SK-N-SH (cell line): ENCODE measurements around the gene PTPN13. TPM values are rescaled to one million over a fixed set of nuclear protein-coding genes. Genes with fewer than 3 reads are reported as not detected.
"Not testable (repeated sequence)": the region's sequence is repeated elsewhere in the genome, so short reads cannot be mapped to it uniquely, and the experiment has no call there.

Experiments
- CTCF ChIA-PET: fragments of 300-600, 350-600 bp; formaldehyde crosslinking; extraction: SDS; loops from one replicate; lab custom pipeline; 2021; lab: Yijun Ruan, JAX
- POLR2A ChIA-PET: fragments of 350-600 bp; sonication (Branson Sonifier 250); formaldehyde crosslinking; extraction: SDS; loops from one replicate; lab custom pipeline; 2020; ENCODE audit warnings: antibody characterized with exemption, inconsistent platforms; lab: Yijun Ruan, JAX
- DNase-seq: peaks from one replicate; pipeline ENCODE4 v3.0.0; 2012
- H2AFZ ChIP-seq: fragments of 200-600 bp; sonication (generic); 2 replicates; pipeline ENCODE4 v1.8.1; 2016; ENCODE audit warnings: antibody characterized with exemption, mild to moderate bottlenecking, low read depth
- H3F3A ChIP-seq: fragments of 200-600 bp; sonication (generic); replicated peaks from 2 replicates; pipeline ENCODE3; 2016; ENCODE audit warnings: antibody characterized with exemption, mild to moderate bottlenecking; ENCODE audit not compliant: insufficient read depth
- H3K27ac ChIP-seq, 2 experiments: fragments of 200-500 bp in 1 of 2; fragments of 200-600 bp in 1 of 2; sonication (Bioruptor generic) in 1 of 2; sonication (generic), shearing (Covaris generic) in 1 of 2; 2 replicates each; pipeline versions ENCODE4 v1.5.1 to v1.6.1; 2014 to 2016; ENCODE audit warnings: low read depth in 2 of 2, inconsistent platforms in 1 of 2, low read length in 1 of 2, mild to moderate bottlenecking in 1 of 2, mixed read lengths in 1 of 2
- H3K27me3 ChIP-seq: fragments of 200-600 bp; sonication (generic), shearing (Covaris generic); 2 replicates; pipeline ENCODE4 v1.6.1; 2016; ENCODE audit warnings: mixed run types; ENCODE audit not compliant: insufficient read depth
- H3K36me3 ChIP-seq, 2 experiments: fragments of 200-500 bp in 1 of 2; fragments of 200-600 bp in 1 of 2; sonication (Bioruptor generic) in 1 of 2; sonication (generic) in 1 of 2; replicated peaks in 1 of 2; 2 replicates each; pipeline versions ENCODE3 to v1.5.1; 2014 to 2016; ENCODE audit warnings: low read length in 1 of 2, mild to moderate bottlenecking in 1 of 2; ENCODE audit not compliant: insufficient read depth in 2 of 2, control insufficient read depth in 1 of 2
- H3K4me1 ChIP-seq, 2 experiments: fragments of 200-500 bp in 1 of 2; fragments of 200-600 bp in 1 of 2; sonication (Bioruptor generic) in 1 of 2; sonication (generic), shearing (Covaris generic) in 1 of 2; 2 replicates each; pipeline versions ENCODE4 v1.5.1 to v1.6.1; 2014 to 2016; ENCODE audit warnings: low read depth in 1 of 2, low read length in 1 of 2, mixed run types in 1 of 2; ENCODE audit not compliant: insufficient read depth in 2 of 2, control insufficient read depth in 1 of 2
- H3K4me2 ChIP-seq: fragments of 200-600 bp; sonication (generic), shearing (Covaris generic); 2 replicates; pipeline ENCODE4 v1.6.1; 2017; ENCODE audit warnings: mixed run types
- H3K4me3 ChIP-seq, 2 experiments: fragments of 200-500 bp in 1 of 2; fragments of 200-600 bp in 1 of 2; sonication (Bioruptor generic) in 1 of 2; sonication (generic), shearing (Covaris generic) in 1 of 2; 2 replicates each; pipeline versions ENCODE4 v1.5.1 to v1.8.1; 2014 to 2016; ENCODE audit warnings: low read depth in 2 of 2, inconsistent platforms in 1 of 2, low read length in 1 of 2, mild to moderate bottlenecking in 1 of 2, mixed read lengths in 1 of 2, moderate library complexity in 1 of 2
- H3K79me2 ChIP-seq: fragments of 200-600 bp; sonication (generic); 2 replicates; pipeline ENCODE4 v1.8.1; 2017; ENCODE audit warnings: mild to moderate bottlenecking; ENCODE audit not compliant: insufficient read depth
- H3K9ac ChIP-seq: fragments of 200-600 bp; sonication (generic); 2 replicates; pipeline ENCODE4 v1.6.1; 2017; ENCODE audit warnings: mixed run types
- H3K9me2 ChIP-seq: fragments of 200-600 bp; sonication (generic); 2 replicates; pipeline ENCODE4 v1.6.1; 2017; ENCODE audit warnings: mixed run types
- H3K9me3 ChIP-seq: fragments of 200-600 bp; sonication (generic); 2 replicates; pipeline ENCODE4 v1.6.1; 2017; ENCODE audit warnings: mixed run types, mild to moderate bottlenecking, moderate library complexity
- H4K20me1 ChIP-seq: fragments of 200-600 bp; sonication (generic); 2 replicates; pipeline ENCODE4 v1.6.1; 2017; ENCODE audit warnings: mild to moderate bottlenecking, mixed run types; ENCODE audit not compliant: insufficient read depth
- CHD2 ChIP-seq: fragments of 150-350 bp; IDR thresholded peaks from 2 replicates; pipeline ENCODE4 v1.6.1; 2018; ENCODE audit warnings: low read length; ENCODE audit not compliant: partially characterized antibody
- CTCF ChIP-seq: fragments of 200-600 bp; sonication (generic); IDR thresholded peaks from 2 replicates; pipeline ENCODE4 v1.6.1; 2017; ENCODE audit warnings: antibody characterized with exemption, mild to moderate bottlenecking, moderate library complexity
- EP300 ChIP-seq, 2 experiments: IDR thresholded peaks; 2 replicates each; pipeline versions ENCODE4 v1.4.0 to v1.6.1; 2012; ENCODE audit warnings: borderline replicate concordance in 1 of 2, low read depth in 1 of 2, low read length in 1 of 2
- EZH2phosphoT487 ChIP-seq: fragments of 200-600 bp; sonication (generic); IDR thresholded peaks from 2 replicates; pipeline ENCODE4 v1.6.1; 2017; ENCODE audit warnings: low read depth, mixed run types, mild to moderate bottlenecking, antibody characterized with exemption, moderate library complexity, borderline replicate concordance
- GABPA ChIP-seq: IDR thresholded peaks from 2 replicates; pipeline ENCODE4 v1.4.0; 2012; ENCODE audit warnings: low read depth, mild to moderate bottlenecking
- IRF3 ChIP-seq: fragments of 150-350 bp; IDR thresholded peaks from 2 replicates; pipeline ENCODE4 v1.6.1; 2016; ENCODE audit warnings: mild to moderate bottlenecking, low read depth, low read length
- MXI1 ChIP-seq: IDR thresholded peaks from 2 replicates; pipeline ENCODE4 v1.6.1; 2012; ENCODE audit warnings: mild to moderate bottlenecking, low read depth, low read length, improper control_type of control experiment
- NFIC ChIP-seq: IDR thresholded peaks from 2 replicates; pipeline ENCODE4 v1.4.0; 2012; ENCODE audit warnings: borderline replicate concordance
- NRF1 ChIP-seq: IDR thresholded peaks from 2 replicates; pipeline ENCODE4 v1.6.1; 2012; ENCODE audit warnings: low read depth, mild to moderate bottlenecking, low read length
- POLR2AphosphoS5 ChIP-seq: IDR thresholded peaks from 2 replicates; pipeline ENCODE4 v1.6.1; 2012; ENCODE audit warnings: low read depth, low read length
- RAD21 ChIP-seq: IDR thresholded peaks from 2 replicates; pipeline ENCODE4 v1.6.1; 2012; ENCODE audit warnings: mild to moderate bottlenecking, low read length
- RCOR1 ChIP-seq: fragments of 150-350 bp; IDR thresholded peaks from 2 replicates; pipeline ENCODE4 v1.6.1; 2017; ENCODE audit warnings: antibody characterized with exemption, low read length
- RXRA ChIP-seq: IDR thresholded peaks from 2 replicates; pipeline ENCODE4 v1.4.0; 2012; ENCODE audit warnings: low read depth, mild to moderate bottlenecking, borderline replicate concordance
- SIN3A ChIP-seq: IDR thresholded peaks from 2 replicates; pipeline ENCODE4 v1.6.1; 2012; ENCODE audit warnings: low read depth, mild to moderate bottlenecking, low read length, moderate library complexity, borderline replicate concordance
- SMC3 ChIP-seq: IDR thresholded peaks from 2 replicates; pipeline ENCODE4 v1.6.1; 2012; ENCODE audit warnings: low read depth, low read length, improper control_type of control experiment
- TEAD4 ChIP-seq: IDR thresholded peaks from 2 replicates; pipeline ENCODE4 v1.4.0; 2012; ENCODE audit warnings: mild to moderate bottlenecking, borderline replicate concordance; ENCODE audit not compliant: insufficient read depth
- WGBS: methylation state at CpG from one replicate; pipeline ENCODE4 v1.1.6; 2017; ENCODE audit warnings: low lambda C conversion rate; 5-methylcytosine and 5-hydroxymethylcytosine counted together
- polyA plus RNA-seq, 3 experiments: library from polyadenylated mRNA; depleted of rRNA; stranded (reverse); fragments of >200 nt; gene quantifications; 2 replicates each; pipeline ENCODE4 v1.2.3, GENCODE V29; 2012
- TF ChIP-seq, protein P1 (sequence below): IDR thresholded peaks from 2 replicates; pipeline ENCODE4 v1.4.0; 2012; ENCODE audit warnings: low read depth, borderline replicate concordance

The PTPN13 gene
- polyA plus RNA-seq, 1 of the 3 experiments (the other 2 are of a cell fraction), result 5.5 TPM

- no peak overlapping the region; a peak in 1 of 4 replicates for H3K4me3 ChIP-seq
- peak; percentile 49 for TF ChIP-seq CTCF
- no peak for TF ChIP-seq IRF3
- no peak overlapping the region for H3K27ac ChIP-seq
- 90% methylated on average over 4 of the region's 4 CpGs for WGBS
- H3K4me1 ChIP-seq, result no peaks in the 10 kb centered on the region
- H4K20me1 ChIP-seq, result no peaks in the 10 kb centered on the region
- H3K27me3 ChIP-seq, result no peaks in the 10 kb centered on the region
- H3F3A ChIP-seq, result no peaks in the 10 kb centered on the region
- no peaks in the 10 kb centered on the region for H3K9me2 ChIP-seq
- H3K4me2 ChIP-seq, result no peak overlapping the region
- H3K9ac ChIP-seq, result no peak overlapping the region
- peaks cover 0 to 7% of the 10 kb centered on the region in 2 experiments for H3K36me3 ChIP-seq
- peaks cover 30% of the 10 kb centered on the region for H3K9me3 ChIP-seq
- no peak overlapping the region for H2AFZ ChIP-seq
- DNase-seq, result peak; percentile 1
- no peaks in the 10 kb centered on the region; the same call in 1 of the 2 replicates for H3K79me2 ChIP-seq
- ChIA-PET POLR2A (no interaction called here), CTCF (interaction anchor here (1.6 kb wide), 1 partner anchor 38 kb away, joined by 3 read pairs; no protein-coding TSS in a partner anchor)
These were observed 59.2 kb downstream of the PTPN13 start for GRCh38 chr4:86653237-86653865.

DNA sequence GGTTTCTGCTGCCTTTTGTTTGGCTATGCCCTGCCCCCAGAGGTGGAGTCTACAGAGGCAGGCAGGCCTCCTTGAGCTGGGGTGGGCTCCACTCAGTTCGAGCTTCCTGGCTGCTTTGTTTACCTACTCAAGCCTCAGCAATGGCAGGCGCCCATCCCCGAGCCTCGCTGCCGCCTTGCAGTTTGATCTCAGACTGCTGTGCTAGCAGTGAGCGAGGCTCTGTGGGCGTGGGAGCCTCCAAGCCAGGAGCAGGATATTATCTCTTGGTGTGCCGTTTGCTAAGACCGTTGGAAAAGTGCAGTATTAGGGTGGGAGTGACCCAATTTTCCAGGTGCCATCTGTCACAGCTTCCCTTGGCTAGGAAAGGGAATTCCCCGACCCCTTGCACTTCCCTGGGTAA lies 62.7 kb downstream of the PTPN13 start:
- POLR2A ChIA-PET, H3K4me3 ChIP-seq: not testable (repeated sequence)

DNA sequence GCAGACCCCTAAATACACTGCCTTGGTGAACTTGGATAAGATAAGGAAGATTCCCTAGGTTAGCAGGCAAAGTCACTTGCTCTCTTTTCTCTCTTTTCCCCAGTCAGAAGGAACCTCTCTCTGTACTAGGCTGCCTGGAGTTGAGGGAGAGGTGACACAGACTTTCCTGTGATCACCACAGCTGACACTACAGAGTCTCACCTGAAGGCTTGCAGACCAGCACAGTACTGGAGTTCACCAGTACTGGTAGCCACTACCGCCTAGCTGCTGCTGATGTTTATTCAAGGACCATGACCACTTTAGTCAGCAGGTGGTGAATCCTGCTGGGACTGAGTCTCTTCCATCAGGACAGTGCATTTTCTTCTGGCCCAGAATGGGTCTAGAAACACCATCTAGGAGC lies 63.3 kb downstream of the PTPN13 start:
- no peaks in the 10 kb centered on the region for H3F3A ChIP-seq
- H3K27ac ChIP-seq, result no peak overlapping the region
- H3K4me1 ChIP-seq, result no peaks in the 10 kb centered on the region
- H3K27me3 ChIP-seq, result no peaks in the 10 kb centered on the region
- no peak for DNase-seq
- 100% methylated on average over 1 of the region's 1 CpG for WGBS
- H3K9me3 ChIP-seq, result peaks cover 15% of the 10 kb centered on the region; the same call in 1 of the 2 replicates
- H3K36me3 ChIP-seq, result no peaks in the 10 kb centered on the region
- H3K4me2 ChIP-seq, result no peak overlapping the region
- no peak overlapping the region for H3K4me3 ChIP-seq
- CTCF ChIA-PET, result no interaction called here
- POLR2A ChIA-PET, result no interaction called here
- H3K9ac ChIP-seq, result no peak overlapping the region
- peaks cover 4% of the 10 kb centered on the region; the same call in 1 of the 2 replicates for H3K79me2 ChIP-seq
- no peaks in the 10 kb centered on the region for H4K20me1 ChIP-seq
- H2AFZ ChIP-seq, result no peak overlapping the region
- no peaks in the 10 kb centered on the region for H3K9me2 ChIP-seq
- no peak for TF ChIP-seq RXRA
- no peak for TF ChIP-seq GABPA
- TF ChIP-seq EP300 (IDR thresholded peaks at IDR 0.05; ENCODE audit: borderline replicate concordance in 1 of 2, low read depth in 1 of 2, low read length in 1 of 2), result no peak
- TF ChIP-seq EZH2phosphoT487, result no peak
- no peak for TF ChIP-seq SMC3
- no peak for TF ChIP-seq RAD21
- no peak for TF ChIP-seq MXI1
- TF ChIP-seq CHD2, result no peak
- TF ChIP-seq SIN3A, result no peak
- TF ChIP-seq POLR2AphosphoS5, result no peak
- no peak for TF ChIP-seq RCOR1
- no peak for TF ChIP-seq NRF1
- TF ChIP-seq, protein P1, sequence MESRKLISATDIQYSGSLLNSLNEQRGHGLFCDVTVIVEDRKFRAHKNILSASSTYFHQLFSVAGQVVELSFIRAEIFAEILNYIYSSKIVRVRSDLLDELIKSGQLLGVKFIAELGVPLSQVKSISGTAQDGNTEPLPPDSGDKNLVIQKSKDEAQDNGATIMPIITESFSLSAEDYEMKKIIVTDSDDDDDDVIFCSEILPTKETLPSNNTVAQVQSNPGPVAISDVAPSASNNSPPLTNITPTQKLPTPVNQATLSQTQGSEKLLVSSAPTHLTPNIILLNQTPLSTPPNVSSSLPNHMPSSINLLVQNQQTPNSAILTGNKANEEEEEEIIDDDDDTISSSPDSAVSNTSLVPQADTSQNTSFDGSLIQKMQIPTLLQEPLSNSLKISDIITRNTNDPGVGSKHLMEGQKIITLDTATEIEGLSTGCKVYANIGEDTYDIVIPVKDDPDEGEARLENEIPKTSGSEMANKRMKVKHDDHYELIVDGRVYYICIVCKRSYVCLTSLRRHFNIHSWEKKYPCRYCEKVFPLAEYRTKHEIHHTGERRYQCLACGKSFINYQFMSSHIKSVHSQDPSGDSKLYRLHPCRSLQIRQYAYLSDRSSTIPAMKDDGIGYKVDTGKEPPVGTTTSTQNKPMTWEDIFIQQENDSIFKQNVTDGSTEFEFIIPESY, result no peak
- no peak for TF ChIP-seq TEAD4
- TF ChIP-seq NFIC, result no peak

More for the DNA sequence above, 62.7 kb downstream of the PTPN13 start:
- H3K36me3 ChIP-seq, H3K79me2 ChIP-seq, H3K9ac ChIP-seq, H3K27me3 ChIP-seq, H2AFZ ChIP-seq, H3K4me2 ChIP-seq, H3F3A ChIP-seq, H3K27ac ChIP-seq, CTCF ChIA-PET, H3K9me2 ChIP-seq, DNase-seq, H4K20me1 ChIP-seq, H3K4me1 ChIP-seq: not testable (repeated sequence)
- 94% methylated on average over 4 of the region's 10 CpGs for WGBS
- peaks cover 20% of the 10 kb centered on the region; the same call in 1 of the 2 replicates for H3K9me3 ChIP-seq
